Measurements from ENCODE around the gene RGL4.
"Not testable (repeated sequence)": the region's sequence is repeated elsewhere in the genome, so short reads cannot be mapped to it uniquely, and the experiment has no call there.

RGL4 gene, protein sequence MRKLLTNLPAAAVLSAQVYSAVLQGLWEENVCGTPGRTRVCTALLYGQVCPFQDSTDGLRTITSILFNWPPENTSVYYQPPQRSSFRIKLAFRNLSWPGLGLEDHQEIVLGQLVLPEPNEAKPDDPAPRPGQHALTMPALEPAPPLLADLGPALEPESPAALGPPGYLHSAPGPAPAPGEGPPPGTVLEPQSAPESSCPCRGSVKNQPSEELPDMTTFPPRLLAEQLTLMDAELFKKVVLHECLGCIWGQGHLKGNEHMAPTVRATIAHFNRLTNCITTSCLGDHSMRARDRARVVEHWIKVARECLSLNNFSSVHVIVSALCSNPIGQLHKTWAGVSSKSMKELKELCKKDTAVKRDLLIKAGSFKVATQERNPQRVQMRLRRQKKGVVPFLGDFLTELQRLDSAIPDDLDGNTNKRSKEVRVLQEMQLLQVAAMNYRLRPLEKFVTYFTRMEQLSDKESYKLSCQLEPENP

GRCh38 chr22:23690713-23691112 lies at the start of gene RGL4:
Gene RGL4 (plus strand): TSS chr22:23691013. CDS start chr22:23692031, 1,018 bp downstream.
- DNase-seq, result no peak

GRCh38 chr22:23646526-23646925 lies 44.3 kb upstream of the RGL4 start:
- not testable (repeated sequence) for DNase-seq

DNA sequence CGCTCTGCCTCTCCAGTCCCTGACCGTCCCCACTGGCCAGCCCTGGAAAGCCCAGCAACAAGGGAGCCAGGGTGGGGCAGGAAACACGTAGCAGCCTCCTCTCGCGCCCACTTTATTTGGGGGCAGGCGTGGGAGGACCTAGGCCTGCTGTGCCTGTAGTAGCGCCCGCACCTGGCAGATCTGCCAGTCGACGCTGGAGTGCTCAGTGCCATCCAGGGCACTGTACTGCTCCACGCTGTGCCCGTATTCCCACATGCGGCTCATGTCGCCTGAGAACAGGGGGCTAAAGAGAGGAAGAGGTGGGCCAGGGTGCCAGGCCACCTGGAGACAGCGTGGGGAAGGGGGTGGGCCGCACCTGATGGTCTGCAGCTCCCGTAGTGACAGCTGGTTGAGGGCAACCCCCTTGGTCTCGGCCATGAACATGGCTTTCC lies 41.7 kb upstream of the RGL4 start:
- no peak for DNase-seq

DNA sequence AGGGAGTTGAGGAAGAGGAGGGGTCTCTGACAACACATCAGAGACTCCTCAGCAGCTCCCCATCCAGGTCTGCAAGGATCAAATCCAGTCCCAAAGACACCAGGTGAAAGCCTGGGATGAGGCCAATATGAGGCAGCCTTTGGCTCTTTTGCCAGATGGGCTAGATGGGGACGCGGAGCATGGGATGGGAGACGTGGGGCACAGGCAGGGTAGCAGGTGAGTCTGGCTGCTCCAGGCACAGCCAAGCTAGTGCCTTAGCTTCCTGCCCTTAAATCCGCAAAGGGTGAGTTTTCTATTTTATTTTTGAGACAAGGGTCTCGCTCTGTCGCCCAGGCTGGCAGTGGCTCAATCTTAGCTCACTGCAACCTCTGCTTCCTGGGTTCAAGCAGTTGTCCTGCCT lies 39.1 kb upstream of the RGL4 start:
- DNase-seq, result no peak

DNA sequence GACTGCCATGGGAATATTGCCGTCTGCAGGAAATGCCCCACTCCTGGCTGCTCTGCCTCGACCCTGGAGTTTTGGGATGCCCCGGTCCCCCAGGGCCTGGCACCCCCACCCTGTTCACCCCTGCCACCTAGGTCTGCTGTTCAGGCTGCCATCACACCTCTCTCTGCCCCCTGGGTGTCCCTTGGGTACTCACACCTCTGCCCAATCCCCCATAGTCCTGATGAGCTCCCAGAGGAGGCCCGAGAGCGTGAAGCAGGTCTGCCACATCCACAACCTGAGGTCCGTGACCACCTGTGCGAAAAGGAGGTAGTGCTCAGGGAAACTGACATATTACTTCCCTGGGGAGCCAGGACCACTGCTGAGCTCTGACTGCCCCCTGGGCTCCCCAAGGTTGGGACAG lies 38.5 kb upstream of the RGL4 start:
- DNase-seq, result no peak

- DNase-seq, result no peak
Measured at GRCh38 chr22:23652711-23653110, 38.1 kb upstream of the RGL4 start.

DNA sequence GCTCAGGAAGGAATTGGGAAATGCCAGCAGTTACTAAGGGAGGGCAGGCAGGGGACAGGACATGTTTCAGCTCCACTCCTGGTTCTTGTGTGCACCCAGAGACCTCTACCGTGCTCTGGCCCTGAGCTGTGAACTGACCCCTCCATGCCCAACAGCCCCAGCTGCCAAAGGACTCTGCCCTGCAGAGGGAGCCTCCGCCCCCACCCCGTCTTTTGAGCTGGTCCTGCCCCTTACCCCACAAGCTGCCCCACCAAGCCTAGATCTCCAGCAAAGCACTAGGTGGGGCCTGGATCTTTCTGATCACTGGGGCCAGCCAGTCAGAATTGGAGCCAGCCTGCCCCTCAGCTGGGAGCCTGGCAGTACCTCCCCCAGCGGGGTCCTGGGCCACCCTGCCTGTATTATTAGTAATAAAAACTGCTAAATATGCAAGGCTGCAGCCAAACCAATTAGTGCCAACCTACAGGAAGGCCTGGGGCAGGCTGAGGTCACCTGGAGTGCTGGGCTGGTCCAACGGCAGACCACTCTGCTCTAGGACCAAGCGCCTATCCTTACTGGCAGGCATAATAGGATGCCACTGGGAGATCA lies 34.8 kb upstream of the RGL4 start:
- DNase-seq, result no peak

- DNase-seq, result no peak
Measured at GRCh38 chr22:23657727-23658126, 33.1 kb upstream of the RGL4 start.

- DNase-seq, result not testable (repeated sequence)
Measured at GRCh38 chr22:23660381-23660780, 30.4 kb upstream of the RGL4 start.

- DNase-seq, result no peak
Measured at GRCh38 chr22:23670378-23671295, 20.2 kb upstream of the RGL4 start.

GRCh38 chr22:23671387-23671786 lies 19.4 kb upstream of the RGL4 start:
- not testable (repeated sequence) for DNase-seq

GRCh38 chr22:23672307-23673049 lies 18.3 kb upstream of the RGL4 start:
- not testable (repeated sequence) for DNase-seq

GRCh38 chr22:23673050-23673620 lies 17.7 kb upstream of the RGL4 start:
- no peak for DNase-seq

DNA sequence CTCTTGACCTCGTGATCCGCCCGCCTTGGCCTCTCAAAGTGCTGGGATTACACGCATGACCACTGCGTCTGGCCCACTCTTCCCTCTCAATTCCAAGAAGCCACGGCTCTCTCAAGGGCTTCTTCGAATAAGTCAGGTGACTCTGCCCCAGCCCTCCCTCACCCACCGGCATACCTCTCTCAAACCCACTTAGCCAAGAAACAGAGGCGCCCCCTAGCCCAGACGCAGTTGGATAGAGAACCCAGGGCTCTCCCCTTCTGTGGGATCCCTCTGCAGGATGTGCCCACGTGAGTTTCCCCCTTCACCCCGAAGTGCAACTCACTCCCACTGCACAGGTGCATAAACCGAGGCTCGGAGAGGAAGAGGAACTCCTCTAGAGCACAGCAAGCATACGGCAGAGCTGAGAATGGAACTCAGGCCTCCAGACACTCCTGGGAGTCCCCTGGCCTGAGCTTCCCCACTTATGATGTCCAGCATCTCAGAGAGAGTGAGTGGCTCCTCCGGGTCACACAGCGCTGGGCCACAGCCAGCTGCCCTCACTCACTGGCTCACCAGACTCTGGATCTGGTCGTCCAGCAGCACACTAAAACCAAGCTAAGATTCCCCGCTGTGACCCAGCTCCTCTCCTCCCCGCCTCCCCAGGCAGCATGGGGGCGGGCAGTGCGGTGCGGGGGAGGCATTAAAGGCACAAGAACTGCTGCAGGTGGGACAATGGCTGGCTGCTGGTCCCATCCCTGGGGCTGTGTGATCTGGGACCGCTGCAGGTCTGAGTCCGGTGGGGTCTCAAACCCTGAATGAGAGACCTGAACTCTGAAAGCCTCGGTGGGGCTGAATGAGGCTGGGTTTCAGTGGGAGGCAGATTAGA lies 16.8 kb upstream of the RGL4 start:
- DNase-seq, result no peak

DNA sequence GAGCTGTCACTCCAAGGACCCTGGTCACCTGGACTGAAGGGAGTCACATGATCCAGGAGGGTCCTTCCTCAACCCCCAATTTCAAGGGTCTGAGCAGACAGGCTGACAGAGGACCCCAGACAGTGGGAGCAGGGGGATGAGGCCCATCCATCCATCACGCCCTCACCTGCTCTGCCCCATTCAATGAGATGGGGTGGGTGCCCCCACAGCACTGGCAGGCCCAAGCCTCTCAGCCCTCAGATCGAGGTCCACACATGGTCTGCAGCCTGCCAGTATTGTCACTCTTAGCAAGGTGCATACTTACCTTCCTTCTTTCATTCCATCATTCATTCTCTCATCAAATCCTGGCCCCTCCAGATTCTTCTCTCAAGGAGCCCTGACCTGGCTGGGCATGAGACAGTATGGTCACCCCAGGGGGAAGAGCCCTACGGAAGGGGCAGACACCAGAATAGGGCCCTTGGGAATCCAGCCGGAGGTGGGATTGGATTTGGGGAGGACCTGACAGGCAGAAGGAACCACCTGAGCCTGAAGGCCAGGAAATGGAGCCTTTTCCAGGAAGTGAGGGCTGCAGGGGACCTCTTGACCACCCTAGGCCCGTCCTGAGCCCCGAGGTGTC lies 15.8 kb upstream of the RGL4 start:
- DNase-seq, result not testable (repeated sequence)

GRCh38 chr22:23675502-23676415 lies 15.1 kb upstream of the RGL4 start:
- no peak for DNase-seq

DNA sequence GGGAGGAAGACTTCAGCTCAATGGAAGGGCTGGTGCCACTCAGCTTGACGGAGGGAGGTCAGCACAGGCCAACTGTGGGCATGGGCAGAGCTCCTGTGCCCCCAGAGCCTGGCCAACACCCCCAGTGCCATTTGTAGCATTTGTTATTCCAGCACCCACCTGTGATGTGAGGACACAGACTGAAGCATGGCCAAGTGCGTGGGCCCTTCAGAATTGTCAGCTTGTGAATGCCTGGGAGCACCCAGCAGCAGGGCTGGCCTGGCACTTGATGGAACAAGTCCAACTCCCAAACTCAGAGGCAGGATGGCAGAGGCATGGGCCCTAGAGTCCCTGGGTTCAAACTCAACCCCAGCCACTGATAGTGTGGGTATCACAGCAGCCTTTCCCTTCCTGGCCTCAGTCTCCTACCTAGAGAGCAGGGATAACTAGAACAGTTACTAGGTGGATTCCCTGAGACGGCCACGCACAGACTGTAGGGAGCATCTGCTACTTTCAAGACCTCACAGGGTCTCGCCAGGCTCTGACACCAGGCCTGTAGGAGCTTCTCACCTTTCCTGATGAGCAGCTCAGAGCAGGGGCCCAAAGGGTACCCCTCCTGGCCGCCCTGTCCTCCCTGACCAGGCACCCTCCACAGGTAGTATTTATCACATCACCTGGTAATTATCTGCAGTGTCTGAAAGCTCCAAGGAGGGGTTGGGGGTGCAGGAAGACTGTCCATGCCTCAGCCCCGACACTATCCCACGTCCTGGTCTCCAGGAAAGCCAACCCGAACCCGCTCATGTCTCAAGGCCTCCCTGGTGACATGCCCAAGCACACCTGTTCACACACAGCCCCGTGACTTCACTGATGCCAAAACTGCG lies 13.7 kb upstream of the RGL4 start:
- not testable (repeated sequence) for DNase-seq

DNA sequence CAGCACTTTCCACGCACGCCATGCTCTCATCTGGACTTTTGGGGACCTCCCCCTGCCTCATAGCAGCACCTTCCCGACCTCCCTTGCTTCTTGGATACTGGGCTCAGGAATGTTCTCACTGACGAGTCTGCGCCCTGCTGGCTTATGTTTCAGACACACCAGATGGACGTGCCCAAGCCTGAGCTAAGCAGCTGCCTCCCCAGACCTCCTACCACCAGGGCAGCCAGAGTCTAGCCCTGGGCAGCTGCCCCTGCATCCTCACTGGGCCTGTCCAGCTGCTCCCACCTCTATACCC lies 13.2 kb upstream of the RGL4 start:
- no peak for DNase-seq

GRCh38 chr22:23678133-23678532 lies 12.7 kb upstream of the RGL4 start:
- DNase-seq, result no peak
